OCI-LY1 (cell line): ENCODE data around the gene COL25A1.

ENCODE experiments used
- H2AFZ ChIP-seq: fragments of 200-600 bp; sonication (generic), shearing (Covaris generic); 2 replicates; pipeline ENCODE4 v1.6.0; 2014; ENCODE audit warnings: antibody characterized with exemption, mild to moderate bottlenecking, low read length
- H3F3A ChIP-seq: fragments of 200-600 bp; sonication (generic), shearing (Covaris generic); 2 replicates; pipeline ENCODE4 v1.6.0; 2014; ENCODE audit warnings: mild to moderate bottlenecking, antibody characterized with exemption, low read length, moderate library complexity; ENCODE audit not compliant: insufficient read depth
- H3K27ac ChIP-seq: fragments of 200-600 bp; sonication (generic); 2 replicates; pipeline ENCODE4 v1.5.1; 2014; ENCODE audit warnings: low read length, mixed run types, mild to moderate bottlenecking, low read depth; ENCODE audit not compliant: poor library complexity, severe bottlenecking
- H3K27me3 ChIP-seq: fragments of 200-600 bp; sonication (generic); 2 replicates; pipeline ENCODE4 v1.6.0; 2014; ENCODE audit warnings: antibody characterized with exemption, mild to moderate bottlenecking, low read length, moderate library complexity; ENCODE audit not compliant: insufficient read depth
- H3K36me3 ChIP-seq: fragments of 200-600 bp; sonication (generic); 2 replicates; pipeline ENCODE4 v1.6.1; 2014; ENCODE audit warnings: mild to moderate bottlenecking, antibody characterized with exemption, low read length, moderate library complexity, mixed read lengths; ENCODE audit not compliant: insufficient read depth
- H3K4me1 ChIP-seq: fragments of 200-600 bp; sonication (generic); 2 replicates; pipeline ENCODE4 v1.5.1; 2014; ENCODE audit warnings: mild to moderate bottlenecking, low read length, moderate library complexity; ENCODE audit not compliant: insufficient read depth, severe bottlenecking
- H3K4me2 ChIP-seq: fragments of 200-600 bp; sonication (generic), shearing (Covaris generic); 2 replicates; pipeline ENCODE4 v1.6.1; 2014; ENCODE audit warnings: low read length
- H3K4me3 ChIP-seq: fragments of 200-600 bp; sonication (generic); 2 replicates; pipeline ENCODE4 v1.5.1; 2014; ENCODE audit warnings: low read length, low read depth, mild to moderate bottlenecking, mixed read lengths; ENCODE audit not compliant: poor library complexity, severe bottlenecking
- H3K79me2 ChIP-seq: fragments of 200-600 bp; shearing (Covaris generic); 2 replicates; pipeline ENCODE4 v1.6.1; 2016; ENCODE audit warnings: mixed run types, low read length, mixed read lengths; ENCODE audit not compliant: insufficient read depth
- H3K9ac ChIP-seq: fragments of 200-600 bp; sonication (generic), shearing (Covaris generic); 2 replicates; pipeline ENCODE4 v1.6.1; 2014; ENCODE audit warnings: mild to moderate bottlenecking, low read length, mixed read lengths
- H3K9me2 ChIP-seq: fragments of 200-600 bp; sonication (generic), shearing (Covaris generic); 2 replicates; pipeline ENCODE4 v1.6.1; 2014; ENCODE audit warnings: low read depth, mild to moderate bottlenecking, low read length, mixed read lengths
- H3K9me3 ChIP-seq: fragments of 200-600 bp; shearing (Covaris generic); 2 replicates; pipeline ENCODE4 v1.6.1; 2014; ENCODE audit warnings: low read length, mixed read lengths
- H4K20me1 ChIP-seq: fragments of 200-600 bp; sonication (generic), shearing (Covaris generic); 2 replicates; pipeline ENCODE4 v1.6.0; 2016; ENCODE audit warnings: mild to moderate bottlenecking, low read length; ENCODE audit not compliant: insufficient read depth
- CTCF ChIP-seq: fragments of 200-600 bp; sonication (generic), shearing (Covaris generic); IDR thresholded peaks from 2 replicates; pipeline ENCODE4 v1.5.1; 2017; ENCODE audit warnings: mild to moderate bottlenecking, antibody characterized with exemption, low read length, moderate library complexity, mixed read lengths
- EZH2 ChIP-seq: fragments of 200-600 bp; sonication (generic), shearing (Covaris generic); IDR thresholded peaks from 2 replicates; pipeline ENCODE4 v1.8.0; 2017; ENCODE audit warnings: borderline replicate concordance, mixed run types, mild to moderate bottlenecking, antibody characterized with exemption, low read length, moderate library complexity, mixed read lengths

COL25A1 gene

GRCh38 chr4:108946237-108946636 lies 356.2 kb downstream of the COL25A1 start:
- H3K4me1 ChIP-seq: no peaks in the 10 kb centered on the region
- H2AFZ ChIP-seq: no peak overlapping the region
- no peak overlapping the region for H3K9ac ChIP-seq
- no peak overlapping the region for H3K27ac ChIP-seq
- no peaks in the 10 kb centered on the region for H3K9me2 ChIP-seq
- H3K27me3 ChIP-seq: no peaks in the 10 kb centered on the region
- no peaks in the 10 kb centered on the region for H3K9me3 ChIP-seq
- H3K36me3 ChIP-seq: no peaks in the 10 kb centered on the region
- no peaks in the 10 kb centered on the region for H3F3A ChIP-seq
- H3K4me3 ChIP-seq: no peak overlapping the region
- no peaks in the 10 kb centered on the region for H3K79me2 ChIP-seq
- TF ChIP-seq CTCF (no peak), EZH2 (no peak)
- H4K20me1 ChIP-seq: no peaks in the 10 kb centered on the region
- no peak overlapping the region for H3K4me2 ChIP-seq

DNA sequence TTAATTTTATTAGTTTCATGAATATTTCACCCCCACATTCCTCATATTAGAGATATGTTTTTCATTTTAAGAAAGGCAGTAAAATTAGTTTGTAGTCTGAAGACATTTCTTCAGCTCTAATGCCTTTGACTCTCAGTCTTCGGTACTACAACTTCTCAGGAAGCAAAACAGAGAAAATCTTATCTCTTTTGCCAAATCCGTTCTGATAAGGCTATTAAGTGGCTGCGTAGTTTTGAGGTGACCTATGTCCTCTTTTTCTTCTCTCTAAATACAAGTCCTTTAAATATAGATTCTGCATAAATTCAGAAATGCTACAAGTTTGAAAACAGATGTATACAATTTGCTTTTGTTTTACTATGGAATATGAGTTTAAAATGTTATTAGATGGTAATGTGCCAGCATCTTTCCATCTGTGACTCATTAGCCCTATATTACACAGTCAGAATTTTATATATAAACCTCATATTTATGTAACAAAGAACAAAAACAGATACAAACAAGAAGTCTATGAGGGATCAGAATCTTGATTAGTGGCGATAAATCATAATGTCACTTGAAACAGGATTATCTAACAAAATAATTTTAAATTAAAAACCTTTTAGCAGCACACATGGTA lies 358.4 kb downstream of the COL25A1 start:
- Histone ChIP-seq H4K20me1 (no peaks in the 10 kb centered on the region), H3F3A (no peaks in the 10 kb centered on the region), H3K4me2 (no peak overlapping the region), H3K4me1 (no peaks in the 10 kb centered on the region), H3K9me3 (no peaks in the 10 kb centered on the region), H3K36me3 (no peaks in the 10 kb centered on the region), H3K27ac (no peak overlapping the region), H3K79me2 (no peaks in the 10 kb centered on the region), H3K27me3 (no peaks in the 10 kb centered on the region), H2AFZ (no peak overlapping the region), H3K4me3 (no peak overlapping the region), H3K9ac (no peak overlapping the region), H3K9me2 (no peaks in the 10 kb centered on the region)
- TF ChIP-seq EZH2: no peak
- TF ChIP-seq CTCF: no peak

- TF ChIP-seq EZH2 (no peak), CTCF (no peak)
- Histone ChIP-seq H3K36me3 (no peaks in the 10 kb centered on the region), H3K4me2 (no peak overlapping the region), H3K9me3 (no peaks in the 10 kb centered on the region), H2AFZ (no peak overlapping the region), H3K4me1 (no peaks in the 10 kb centered on the region), H3K27me3 (no peaks in the 10 kb centered on the region), H3K79me2 (no peaks in the 10 kb centered on the region), H3K9me2 (no peaks in the 10 kb centered on the region), H3F3A (no peaks in the 10 kb centered on the region), H4K20me1 (no peaks in the 10 kb centered on the region), H3K4me3 (no peak overlapping the region), H3K9ac (no peak overlapping the region), H3K27ac (no peak overlapping the region)
Measured at GRCh38 chr4:108943371-108943770, 359.1 kb downstream of the COL25A1 start.
